Omental fat pad (tissue), 4 donors: ENCODE results near the gene CARMIL3. TPM values are rescaled to one million over a fixed set of nuclear protein-coding genes. Genes with fewer than 3 reads are reported as not detected.
"Not testable (repeated sequence)": the region's sequence is repeated elsewhere in the genome, so short reads cannot be mapped to it uniquely, and the experiment has no call there.

Experiments used
- ATAC-seq: fragments of 150-250 bp; one replicate; pipeline ENCODE4 v1.9.1; 2016; ENCODE audit warnings: mild to moderate bottlenecking, moderate library complexity; ENCODE audit not compliant: low FRiP score
- DNase-seq: peaks from one replicate; pipeline ENCODE4 v3.0.0-alpha.2; 2019; ENCODE audit warnings: low spot score
- total RNA-seq, 4 donors: library from RNA; depleted of rRNA; stranded (reverse); fragments of >200 nt; gene quantifications; one replicate each; pipeline ENCODE4 v1.1.0, GENCODE V29; 2016
- TF ChIP-seq, protein P1 (sequence below), 3 donors: fragments of 450-650 bp; IDR thresholded peaks; one replicate each; pipeline ENCODE4 v1.5.1; 2016 to 2017; ENCODE audit warnings: antibody characterized with exemption in 3 of 3, mild to moderate bottlenecking in 3 of 3, moderate library complexity in 2 of 3

CARMIL3 gene
- total RNA-seq, 4 donors from 2014 or later: 0.06 to 0.72 (median 0.30) TPM

DNA sequence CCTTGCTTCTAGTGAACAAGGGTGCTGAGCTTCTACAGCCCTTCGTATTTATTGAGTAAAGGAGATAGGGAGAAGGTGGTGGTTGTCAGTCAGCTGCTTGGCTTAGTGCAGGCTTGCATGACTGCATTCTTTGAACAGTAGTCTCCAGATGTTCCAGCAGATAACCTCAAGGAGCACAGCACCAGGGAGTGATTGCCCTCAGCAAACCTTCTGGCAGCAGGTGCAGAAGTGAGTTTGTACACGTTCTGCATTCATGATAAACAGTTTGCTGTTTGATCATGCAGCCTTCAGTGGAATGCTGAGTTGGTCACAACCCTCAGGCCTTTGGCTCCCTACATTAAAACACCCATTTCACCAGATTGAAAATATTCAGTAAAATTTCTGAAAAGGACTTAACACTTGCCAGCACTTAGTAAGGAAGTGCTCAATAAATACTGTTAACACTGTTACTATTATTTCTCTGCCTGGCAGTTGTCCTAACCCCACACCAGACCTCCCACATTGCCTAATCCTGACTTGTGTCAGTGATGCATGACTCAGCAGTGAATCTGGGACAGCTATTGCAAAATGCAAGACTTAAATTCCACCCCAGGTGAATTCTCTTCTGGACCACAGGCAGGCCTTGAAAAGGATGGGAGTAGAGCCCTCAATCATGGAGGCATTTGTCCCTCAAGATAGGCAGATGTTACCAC is 18.9 kb upstream of the CARMIL3 start:
- peak; percentile 72 for ATAC-seq
- no peak for DNase-seq

DNA sequence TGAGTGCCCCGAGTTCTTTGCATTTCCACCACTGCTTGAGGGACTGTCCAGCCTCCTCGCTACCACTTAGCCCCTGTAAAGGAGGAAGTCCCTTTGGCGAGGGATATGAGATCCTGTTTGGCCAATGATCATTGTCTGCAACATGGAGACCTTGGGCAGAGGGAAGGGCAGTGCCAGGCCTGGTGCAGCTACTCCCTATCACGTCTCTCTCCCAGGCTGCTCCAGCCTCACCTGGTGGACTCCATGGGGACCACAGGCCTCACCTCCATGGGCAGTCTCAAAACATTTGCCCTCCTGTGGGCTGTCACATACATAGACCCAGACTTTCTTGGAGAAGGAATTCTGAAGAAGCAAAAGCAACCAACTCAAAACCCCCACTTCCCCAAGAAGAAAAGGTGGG is 16.0 kb upstream of the CARMIL3 start:
- not testable (repeated sequence) for DNase-seq
- ATAC-seq: peak; percentile 7

More for the DNA sequence above, 18.9 kb upstream of the CARMIL3 start:
- TF ChIP-seq, protein P1, sequence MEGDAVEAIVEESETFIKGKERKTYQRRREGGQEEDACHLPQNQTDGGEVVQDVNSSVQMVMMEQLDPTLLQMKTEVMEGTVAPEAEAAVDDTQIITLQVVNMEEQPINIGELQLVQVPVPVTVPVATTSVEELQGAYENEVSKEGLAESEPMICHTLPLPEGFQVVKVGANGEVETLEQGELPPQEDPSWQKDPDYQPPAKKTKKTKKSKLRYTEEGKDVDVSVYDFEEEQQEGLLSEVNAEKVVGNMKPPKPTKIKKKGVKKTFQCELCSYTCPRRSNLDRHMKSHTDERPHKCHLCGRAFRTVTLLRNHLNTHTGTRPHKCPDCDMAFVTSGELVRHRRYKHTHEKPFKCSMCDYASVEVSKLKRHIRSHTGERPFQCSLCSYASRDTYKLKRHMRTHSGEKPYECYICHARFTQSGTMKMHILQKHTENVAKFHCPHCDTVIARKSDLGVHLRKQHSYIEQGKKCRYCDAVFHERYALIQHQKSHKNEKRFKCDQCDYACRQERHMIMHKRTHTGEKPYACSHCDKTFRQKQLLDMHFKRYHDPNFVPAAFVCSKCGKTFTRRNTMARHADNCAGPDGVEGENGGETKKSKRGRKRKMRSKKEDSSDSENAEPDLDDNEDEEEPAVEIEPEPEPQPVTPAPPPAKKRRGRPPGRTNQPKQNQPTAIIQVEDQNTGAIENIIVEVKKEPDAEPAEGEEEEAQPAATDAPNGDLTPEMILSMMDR (IDR thresholded peaks at IDR 0.05): no peak

DNA sequence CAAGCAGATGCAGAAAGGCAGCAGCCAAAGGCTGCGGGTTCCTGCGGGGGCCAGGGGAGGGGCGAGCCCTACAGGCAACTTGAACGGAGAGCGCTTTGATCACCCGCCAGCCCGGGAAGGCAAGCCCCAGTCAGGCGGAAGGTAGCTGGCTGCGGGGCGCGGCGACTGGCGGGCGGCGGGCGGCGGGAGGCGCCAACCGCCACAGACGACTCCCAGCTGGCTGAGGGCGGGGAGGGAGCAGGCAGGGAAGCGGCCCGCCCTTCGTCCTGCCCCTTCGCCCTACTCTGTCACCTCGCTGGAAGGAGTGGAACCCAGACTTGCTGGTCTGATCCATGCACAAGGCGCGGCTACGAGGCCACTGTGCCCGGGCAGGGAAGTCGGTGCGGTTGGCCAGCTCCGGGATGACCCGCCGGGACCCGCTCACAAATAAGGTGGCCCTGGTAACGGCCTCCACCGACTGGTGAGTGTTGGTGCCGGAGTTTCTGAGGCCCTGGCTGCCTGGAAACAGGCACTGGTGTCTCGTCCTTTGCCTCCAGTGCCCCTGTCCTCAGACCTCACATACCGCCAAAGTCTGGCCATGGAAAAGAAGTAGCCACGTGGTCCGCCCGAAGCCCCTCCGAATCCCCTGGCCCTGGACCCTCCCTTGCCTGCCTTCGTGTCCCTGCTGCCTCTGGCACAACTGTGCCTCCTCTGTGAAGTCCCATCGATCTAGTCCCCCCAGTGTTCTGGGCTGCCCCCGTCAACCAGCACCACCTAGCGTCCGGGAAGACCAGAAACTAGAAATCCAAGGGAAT is 15.4 kb upstream of the CARMIL3 start:
- DNase-seq: peak; percentile 53
- TF ChIP-seq, protein P1 (IDR thresholded peaks at IDR 0.05): peak in 1 of 3 donors; percentile 13
- peak; percentile 82 for ATAC-seq

DNA sequence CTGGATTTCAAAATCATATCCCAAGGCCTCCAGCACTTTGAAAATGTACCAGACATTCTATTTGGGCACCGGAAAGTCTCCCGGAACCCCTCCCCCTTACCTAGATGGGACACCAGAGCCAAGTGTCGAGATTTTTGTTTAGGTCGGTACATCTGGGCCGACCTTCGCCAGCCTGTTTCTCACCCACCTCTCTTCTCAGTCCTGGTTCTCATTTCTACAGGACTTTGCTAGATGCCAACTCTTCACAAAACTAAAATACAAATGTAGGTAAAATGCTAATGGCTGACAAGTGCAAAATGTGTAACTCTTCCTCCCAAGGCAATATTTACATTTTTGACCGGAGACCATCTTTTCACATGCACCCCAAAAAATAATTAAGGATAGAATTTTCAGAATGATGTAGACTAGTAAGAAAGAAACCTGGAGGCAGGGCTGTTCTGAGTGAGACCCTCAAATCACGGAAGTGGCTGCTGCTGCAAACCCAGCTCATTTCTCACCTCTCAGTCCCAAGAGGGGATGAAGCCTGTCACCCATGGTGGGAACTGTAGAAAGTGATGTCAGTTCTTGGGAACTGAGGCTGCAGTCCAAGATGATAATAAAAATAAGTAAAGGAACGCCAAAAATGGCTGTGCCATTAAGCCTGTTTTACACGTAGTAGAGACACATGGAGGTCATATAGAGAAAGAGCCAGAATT is 14.7 kb upstream of the CARMIL3 start:
- not testable (repeated sequence) for ATAC-seq, DNase-seq

DNA sequence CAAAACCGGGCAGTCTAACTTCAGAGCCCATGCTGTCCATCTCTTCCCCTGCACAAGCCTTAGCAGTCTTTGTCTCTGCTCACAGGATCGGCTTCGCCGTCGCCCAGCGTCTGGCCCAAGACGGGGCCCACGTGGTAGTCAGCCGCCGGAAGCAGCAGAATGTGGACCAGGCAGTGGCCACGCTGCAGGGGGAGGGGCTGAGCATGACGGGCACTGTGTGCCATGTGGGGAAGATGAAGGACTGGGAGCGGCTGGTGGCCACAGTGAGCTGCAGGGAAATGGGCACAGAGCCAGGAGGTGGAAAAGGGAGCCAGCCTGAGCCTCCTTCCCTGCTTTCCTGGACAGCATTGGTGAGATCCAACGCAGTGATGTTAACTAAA is 14.2 kb upstream of the CARMIL3 start:
- ATAC-seq (no peak), DNase-seq (no peak)
- TF ChIP-seq, protein P1 (IDR thresholded peaks at IDR 0.05): no peak

DNA sequence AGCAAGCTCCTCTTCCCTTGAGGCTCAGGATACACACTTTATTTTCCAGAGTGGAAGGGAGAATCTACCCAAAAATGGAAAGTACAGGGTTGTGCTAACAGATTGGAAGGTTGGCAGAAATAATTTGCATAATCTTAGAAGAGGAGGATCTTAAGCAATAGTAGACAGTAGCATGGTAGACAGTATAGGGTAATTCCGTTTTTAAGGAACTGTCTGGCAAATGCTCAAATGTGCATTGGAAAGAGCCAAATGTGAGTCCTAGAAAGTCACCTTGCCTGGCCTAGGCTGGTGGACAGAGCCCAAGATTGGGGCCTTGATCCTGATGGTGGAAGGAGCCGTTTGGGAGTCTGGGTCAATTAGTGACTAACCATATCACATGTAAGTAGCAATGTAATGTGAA is 13.1 kb upstream of the CARMIL3 start:
- DNase-seq (no peak), ATAC-seq (no peak)
- TF ChIP-seq, protein P1 (IDR thresholded peaks at IDR 0.05): no peak

DNA sequence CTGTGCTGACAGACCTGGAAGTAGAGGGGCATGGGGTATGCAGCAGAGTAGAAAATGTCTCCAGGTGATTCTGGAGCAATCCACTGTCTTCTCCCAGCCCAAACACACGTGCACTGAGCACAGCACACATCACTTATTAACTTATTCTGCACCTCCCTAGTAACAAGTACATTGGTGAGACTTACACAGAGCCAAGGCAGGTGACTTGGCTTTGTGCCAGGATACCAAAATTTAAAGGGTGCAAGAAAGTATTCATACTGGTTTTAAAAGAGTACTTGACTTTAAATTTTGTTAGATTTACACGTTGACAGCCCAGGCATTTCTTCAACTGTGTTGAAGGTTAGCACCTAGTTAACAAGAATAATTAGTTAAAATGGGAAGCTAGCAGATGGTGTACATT is 11.1 kb upstream of the CARMIL3 start:
- DNase-seq (no peak), ATAC-seq (no peak)
- TF ChIP-seq, protein P1 (IDR thresholded peaks at IDR 0.05): no peak
